Stimulated activated naive CD4-positive, alpha-beta T cell (primary cell): ENCODE results near the gene CUZD1.

ENCODE experiments used
- DNase-seq, 6 experiments: peaks; one replicate each; lab custom pipeline; 2025; lab: John Stamatoyannopoulos, UW

Gene CUZD1

GRCh38 chr10:122815458-122815857 lies 30.2 kb downstream of the CUZD1 start:
- no peak for DNase-seq

- DNase-seq = no peak
Measured at GRCh38 chr10:122814493-122814892, 31.2 kb downstream of the CUZD1 start.

GRCh38 chr10:122812751-122813150 lies 32.9 kb downstream of the CUZD1 start:
- DNase-seq = no peak

- DNase-seq = no peak
Measured at GRCh38 chr10:122802282-122802681, 43.4 kb downstream of the CUZD1 start.

GRCh38 chr10:122798704-122799231 lies 46.9 kb downstream of the CUZD1 start:
- no peak for DNase-seq

- no peak for DNase-seq
Measured at GRCh38 chr10:122796796-122797195, 48.9 kb downstream of the CUZD1 start.

- no peak for DNase-seq
Measured at GRCh38 chr10:122795924-122796323, 49.7 kb downstream of the CUZD1 start.

- DNase-seq = no peak
Measured at GRCh38 chr10:122786269-122786668, 59.4 kb downstream of the CUZD1 start.

GRCh38 chr10:122782911-122783310 lies 62.7 kb downstream of the CUZD1 start:
- no peak for DNase-seq
